GM19372 (cell line): ENCODE measurements around the gene MLPH.

Experiments used
- ATAC-seq: cut with Tn5 transposase; IDR thresholded peaks from one replicate; pipeline ENCODE4 v1.9.1; 2021; ENCODE audit warnings: mild to moderate bottlenecking, low read depth, moderate library complexity; ENCODE audit not compliant: unreplicated experiment

Gene MLPH

DNA sequence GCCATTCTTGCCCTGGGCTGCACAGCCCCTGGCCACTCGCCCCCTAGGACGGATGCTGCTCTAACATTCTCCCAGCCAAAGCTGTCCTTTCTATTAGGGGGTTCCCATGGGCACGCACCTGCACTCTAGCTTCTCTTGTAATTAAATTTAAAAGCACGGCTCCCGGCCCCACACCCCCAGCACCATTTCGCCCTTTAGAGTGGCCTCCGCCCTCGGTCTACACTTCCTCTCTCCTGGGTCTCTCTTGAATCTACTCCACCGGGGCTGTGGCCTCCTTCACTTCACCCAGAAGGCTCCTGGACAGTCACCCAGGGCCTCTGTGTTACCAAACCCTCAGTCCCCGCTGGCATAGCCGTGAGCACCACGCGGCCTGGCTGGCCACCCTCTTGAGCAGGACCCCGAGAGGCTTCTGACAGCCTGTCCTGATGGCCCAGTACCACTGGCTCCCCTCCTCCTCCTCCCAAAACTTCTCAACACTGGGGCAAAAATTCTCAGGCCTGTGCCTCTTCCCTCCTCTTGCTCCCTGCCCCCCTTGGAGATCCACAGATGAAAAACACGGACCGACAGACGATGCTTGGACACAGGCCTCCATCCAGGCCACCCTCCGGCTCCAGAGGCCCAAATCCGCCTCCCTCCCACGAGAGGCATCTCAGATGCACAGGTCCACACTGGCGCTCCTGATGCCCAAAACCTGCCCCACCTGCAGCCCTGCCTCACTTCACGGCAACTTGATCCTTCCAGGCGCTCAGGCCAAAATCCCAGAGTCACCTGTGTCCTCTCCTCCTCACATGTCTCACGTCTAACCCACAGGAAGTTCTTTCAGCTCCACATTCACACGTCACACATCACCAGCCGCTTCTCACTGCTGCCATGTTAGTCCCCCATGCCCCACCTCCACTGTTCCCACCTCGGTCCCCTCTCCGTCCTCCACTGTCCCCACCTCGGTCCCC, 110.4 kb downstream of the MLPH start:
- no peak for ATAC-seq

DNA sequence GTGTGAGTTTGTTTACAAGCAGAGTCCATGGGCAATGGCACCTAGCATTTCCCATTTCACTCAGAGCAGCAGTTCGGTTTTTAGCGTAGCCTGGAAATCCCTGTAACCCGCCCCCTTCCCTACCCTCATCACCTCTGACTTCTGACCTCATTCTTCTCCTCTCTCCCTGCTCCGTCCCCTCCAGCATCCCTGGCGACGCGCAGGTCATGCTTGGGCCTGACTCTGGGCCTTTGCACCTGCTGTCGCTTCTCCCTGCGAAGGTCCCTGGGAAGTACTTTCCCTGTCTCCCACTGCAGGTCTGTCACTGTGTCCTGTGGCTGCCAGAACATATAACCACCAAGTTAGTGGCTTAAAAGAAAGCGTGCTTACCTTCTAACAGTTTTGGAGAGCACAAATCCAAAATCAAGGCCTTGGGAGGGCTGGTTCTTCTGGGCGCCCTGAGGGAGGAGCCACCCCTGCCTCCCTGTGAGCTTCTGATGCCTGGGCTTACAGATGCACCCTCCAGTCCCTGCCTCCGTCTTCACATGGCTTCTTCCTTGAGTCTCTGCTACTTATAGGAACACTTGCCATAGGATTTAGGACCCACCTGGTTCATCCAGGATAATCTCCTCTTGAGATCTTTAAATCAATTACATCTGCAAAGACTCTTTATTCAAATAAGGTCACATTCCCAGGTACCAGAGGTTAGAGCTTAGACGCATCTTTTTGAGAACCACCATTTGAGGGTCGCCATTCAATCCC, 111.6 kb downstream of the MLPH start:
- no peak for ATAC-seq

DNA sequence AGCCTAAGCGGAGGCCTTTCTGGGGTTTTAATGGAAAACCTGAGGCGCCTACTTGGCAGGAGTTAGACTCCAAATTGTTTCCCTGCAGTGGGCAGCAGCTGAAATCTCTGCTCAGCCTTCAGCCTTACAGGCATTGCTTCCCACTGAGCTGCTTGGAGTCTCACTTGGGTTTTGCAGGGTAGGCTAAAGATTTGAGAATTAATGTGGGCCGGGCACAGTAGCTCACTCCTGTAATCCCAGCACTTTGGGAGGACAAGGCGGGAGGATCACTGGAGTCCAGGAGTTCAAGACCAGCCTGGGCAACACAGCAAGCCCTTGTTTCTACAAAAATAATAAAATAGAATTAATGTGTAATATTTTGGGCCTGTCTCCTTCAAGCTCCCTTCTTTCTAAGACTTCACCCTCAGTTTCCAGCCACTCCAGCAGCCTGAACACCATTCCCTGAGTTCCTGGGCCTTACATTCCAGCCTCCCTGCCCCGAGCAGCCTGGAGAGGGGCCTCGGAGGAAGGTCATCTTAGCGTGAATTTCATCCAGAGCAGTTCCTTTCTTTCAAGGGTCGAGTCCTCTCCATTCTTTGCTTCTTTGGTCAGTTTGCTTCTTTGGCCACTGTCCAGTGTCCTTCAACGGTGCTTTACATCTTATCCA, 112.5 kb downstream of the MLPH start:
- ATAC-seq = no peak

DNA sequence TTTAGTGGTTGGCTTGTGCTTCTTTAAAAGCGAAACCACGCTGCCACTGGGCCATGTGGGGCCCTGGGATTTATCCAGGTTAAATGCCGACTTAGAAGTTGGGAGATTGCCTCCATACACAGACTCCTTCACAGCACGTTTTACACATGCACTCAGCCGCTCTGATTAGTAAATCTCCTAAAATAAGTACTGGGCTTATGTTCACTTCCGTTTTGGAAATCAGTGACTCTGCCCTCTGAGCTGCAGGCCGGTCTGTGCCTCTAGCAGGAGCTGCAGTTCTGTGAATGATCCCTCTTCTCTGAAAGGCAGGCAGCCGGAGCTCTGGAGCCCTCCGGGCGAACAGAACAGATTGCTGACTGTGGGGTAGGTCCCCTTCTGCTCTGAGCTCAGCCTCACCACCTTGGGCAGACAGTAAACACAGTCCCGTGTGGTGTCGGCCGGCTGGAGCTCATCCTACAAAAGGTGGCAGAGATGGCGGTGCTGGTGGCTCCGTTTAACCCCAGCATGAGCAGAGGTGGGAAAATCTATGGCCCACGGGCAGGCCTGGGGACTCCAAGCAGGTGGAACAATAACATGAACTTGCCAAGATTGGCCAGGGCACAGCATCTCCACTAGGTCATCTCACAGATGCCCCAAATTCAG, 113.3 kb downstream of the MLPH start:
- no peak for ATAC-seq

DNA sequence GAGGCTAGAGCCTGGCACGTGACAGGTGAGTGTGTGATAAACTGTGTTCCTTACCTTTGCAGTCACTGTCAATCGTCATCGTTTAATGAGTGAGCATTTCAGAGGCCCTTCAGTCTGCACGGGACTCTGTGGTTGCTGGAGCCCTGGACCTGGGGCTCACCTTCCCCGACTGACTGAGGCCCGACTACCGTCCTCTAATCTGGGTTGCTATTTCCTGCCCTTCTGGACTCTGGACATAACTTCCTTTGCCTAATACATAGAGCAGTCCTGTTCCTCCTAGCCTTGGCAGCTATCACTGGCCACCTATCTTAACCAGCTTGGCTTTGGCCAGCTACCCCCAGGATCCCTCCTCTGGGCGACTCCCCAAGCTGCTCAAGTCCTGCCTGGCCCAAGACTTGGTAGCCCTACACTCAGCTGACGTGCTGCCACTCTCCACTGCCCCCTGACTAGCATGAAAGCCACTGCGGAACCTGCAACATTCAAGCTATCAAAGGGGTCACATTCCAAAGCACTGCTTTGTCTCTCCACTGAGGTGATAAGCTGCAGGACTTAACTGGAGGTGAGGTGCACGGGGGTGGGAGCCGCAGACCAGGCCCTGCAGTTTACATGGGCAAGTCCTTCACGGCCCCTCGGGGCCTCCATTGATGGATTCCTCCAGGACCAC, 114.5 kb downstream of the MLPH start:
- no peak for ATAC-seq

DNA sequence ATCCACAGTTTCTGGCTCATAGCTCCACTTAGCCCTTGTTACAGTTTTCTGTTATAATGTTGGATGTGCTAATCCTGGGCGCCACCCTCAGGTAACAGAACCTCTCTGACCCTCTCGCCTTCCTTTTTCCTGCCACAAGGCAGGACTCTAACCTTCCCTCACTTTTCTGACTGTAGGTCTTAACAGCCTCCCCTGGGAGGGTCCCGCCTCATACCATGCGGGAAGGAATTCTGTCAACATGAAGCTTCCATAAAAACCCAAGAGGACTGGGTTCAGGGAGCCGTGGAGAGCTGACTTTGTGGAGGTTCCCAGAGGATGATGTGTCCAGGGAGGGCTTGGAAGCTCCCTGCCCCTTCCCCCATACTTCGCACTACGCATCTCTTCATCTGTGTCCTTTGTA, 115.4 kb downstream of the MLPH start:
- no peak for ATAC-seq

DNA sequence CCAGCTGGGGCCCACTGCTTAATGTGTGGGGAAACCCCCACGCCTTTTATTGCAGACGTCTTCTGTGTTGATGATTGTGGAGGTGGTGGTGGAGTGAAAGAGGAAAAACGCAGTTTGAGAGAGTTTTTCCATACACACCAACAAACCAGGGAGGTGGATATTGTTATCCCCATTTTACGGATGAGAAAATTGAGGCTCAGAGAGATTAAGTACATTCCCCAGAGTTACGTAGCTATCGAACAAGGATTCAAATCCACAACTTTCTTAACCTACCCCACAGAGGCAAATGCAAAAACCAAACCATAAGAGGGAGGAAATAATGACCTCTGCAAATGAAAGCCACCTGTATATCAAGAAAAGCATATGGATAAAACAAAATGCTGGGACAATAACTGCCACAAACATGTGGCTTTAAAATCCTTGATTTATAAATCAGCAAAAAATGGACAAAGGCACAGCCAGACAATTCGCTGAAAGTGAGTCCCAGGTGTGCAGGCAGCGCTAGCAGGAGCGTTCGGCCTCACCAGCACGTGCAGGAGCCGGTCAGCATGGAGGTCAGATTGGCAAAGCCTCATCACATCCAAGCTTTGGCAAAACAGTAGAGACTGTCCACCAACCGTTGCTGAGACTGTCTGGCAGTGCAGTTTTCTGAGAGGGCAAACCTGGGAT, 116.1 kb downstream of the MLPH start:
- ATAC-seq = no peak

DNA sequence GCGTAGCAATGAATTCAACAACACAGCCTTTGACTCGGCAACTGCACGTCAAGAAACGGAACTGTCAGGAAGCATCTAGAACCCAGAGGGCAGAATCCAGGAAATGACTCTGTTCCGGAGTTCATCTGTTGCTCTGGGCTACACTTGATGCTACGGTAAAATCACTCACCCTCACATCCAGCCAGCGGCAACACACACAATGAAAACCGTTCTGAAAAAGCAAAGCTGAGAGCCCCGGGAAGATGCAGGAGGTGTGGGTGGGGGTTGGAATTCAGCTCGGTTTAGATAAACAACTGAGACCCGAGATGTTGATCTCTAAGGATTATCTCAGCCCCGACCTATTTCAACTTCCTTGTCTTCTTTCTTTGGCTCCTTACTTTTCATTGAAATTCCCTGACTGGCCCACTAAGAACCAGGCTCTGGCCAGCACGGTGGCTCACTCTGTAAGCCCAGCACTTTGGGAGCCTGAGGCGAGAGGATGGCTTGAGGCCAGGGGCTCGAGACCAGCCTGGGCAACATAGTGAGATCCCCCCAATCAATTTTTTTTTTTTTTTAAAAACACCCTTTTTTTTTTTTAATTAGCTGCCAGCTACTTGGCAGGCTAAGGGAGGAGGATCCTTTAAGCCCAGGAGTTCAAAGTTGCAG, 116.8 kb downstream of the MLPH start:
- no peak for ATAC-seq

DNA sequence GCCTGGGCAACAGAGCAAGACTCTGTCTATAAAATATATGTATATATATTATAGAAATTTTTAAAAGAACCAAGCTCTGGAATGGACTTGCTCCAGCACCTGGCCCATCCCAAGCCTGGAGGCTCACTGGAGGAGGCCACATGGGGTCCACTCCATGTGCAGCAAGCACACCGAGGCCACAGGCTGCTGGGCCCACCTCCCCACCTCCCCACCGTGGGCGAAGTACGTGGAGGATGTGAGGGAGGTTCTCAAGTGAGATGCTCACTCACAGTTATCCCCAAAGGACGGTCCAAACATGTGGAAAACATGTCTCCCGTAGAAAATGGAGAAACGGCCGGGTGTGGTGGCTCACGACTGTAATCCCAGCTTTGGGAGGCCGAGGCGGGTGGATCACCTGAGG, 117.3 kb downstream of the MLPH start:
- ATAC-seq = no peak
